ENCODE measurements around the gene UBE2H.
"Not testable (repeated sequence)": the region's sequence is repeated elsewhere in the genome, so short reads cannot be mapped to it uniquely, and the experiment has no call there.

The UBE2H gene

GRCh38 chr7:129864042-129864441, 88.7 kb downstream of the UBE2H start:
- no peak for DNase-seq
- Mint-ChIP-seq H3K27me3 (no peaks in the 10 kb centered on the region), H3K36me3 (peaks cover 1% of the 10 kb centered on the region), H3K9me3 (no peaks in the 10 kb centered on the region), H3K4me1 (peaks cover 26% of the 10 kb centered on the region), H3K4me3 (no peak overlapping the region), H3K27ac (no peak overlapping the region)
- CTCF ChIA-PET: no interaction called here

- CTCF ChIA-PET: no interaction called here
- Mint-ChIP-seq H3K4me3 (no peak overlapping the region), H3K36me3 (peaks cover 1% of the 10 kb centered on the region), H3K4me1 (peaks cover 27% of the 10 kb centered on the region), H3K9me3 (no peaks in the 10 kb centered on the region), H3K27me3 (no peaks in the 10 kb centered on the region), H3K27ac (no peak overlapping the region)
- no peak for DNase-seq
These were observed 90.1 kb downstream of the UBE2H start for GRCh38 chr7:129862682-129863081.

DNA sequence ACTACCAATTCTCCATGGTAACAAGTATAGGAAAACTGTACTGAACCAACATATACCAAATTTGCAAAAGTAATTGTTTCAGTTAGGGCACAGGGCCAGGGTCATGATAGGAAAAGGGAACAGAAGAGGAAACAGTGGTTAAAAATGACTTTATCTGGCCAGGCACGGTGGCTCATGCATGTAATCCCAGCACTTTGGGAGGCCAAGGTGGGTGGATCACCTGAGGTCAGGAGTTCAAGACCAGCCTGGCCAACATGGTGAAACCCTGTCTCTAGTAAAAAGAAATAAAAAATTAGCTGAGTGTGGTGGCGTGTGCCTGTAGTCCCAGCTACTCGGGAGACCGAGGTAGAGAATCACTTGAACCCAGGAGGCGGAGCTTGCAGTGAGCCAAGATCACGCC, 92.0 kb downstream of the UBE2H start:
- H3K27me3 Mint-ChIP-seq, H3K9me3 Mint-ChIP-seq, DNase-seq, H3K27ac Mint-ChIP-seq, H3K36me3 Mint-ChIP-seq, CTCF ChIA-PET, H3K4me3 Mint-ChIP-seq: not testable (repeated sequence)
- peaks cover 27% of the 10 kb centered on the region for H3K4me1 Mint-ChIP-seq

GRCh38 chr7:129859183-129859582, 93.6 kb downstream of the UBE2H start:
- no peak overlapping the region for H3K4me3 Mint-ChIP-seq
- CTCF ChIA-PET: no interaction called here
- H3K36me3 Mint-ChIP-seq: peaks cover 9% of the 10 kb centered on the region
- no peaks in the 10 kb centered on the region for H3K9me3 Mint-ChIP-seq
- H3K27ac Mint-ChIP-seq: no peak overlapping the region
- H3K27me3 Mint-ChIP-seq: no peaks in the 10 kb centered on the region
- peaks cover 31% of the 10 kb centered on the region for H3K4me1 Mint-ChIP-seq
- no peak for DNase-seq

GRCh38 chr7:129858490-129858889, 94.3 kb downstream of the UBE2H start:
- DNase-seq: no peak
- Mint-ChIP-seq H3K36me3 (peaks cover 9% of the 10 kb centered on the region), H3K4me3 (no peak overlapping the region), H3K4me1 (peaks cover 38% of the 10 kb centered on the region), H3K27me3 (no peaks in the 10 kb centered on the region), H3K9me3 (no peaks in the 10 kb centered on the region), H3K27ac (no peak overlapping the region)
- CTCF ChIA-PET: no interaction called here

GRCh38 chr7:129857313-129857712, 95.4 kb downstream of the UBE2H start:
- Mint-ChIP-seq H3K27ac (no peak overlapping the region), H3K4me1 (peaks cover 38% of the 10 kb centered on the region), H3K36me3 (peaks cover 9% of the 10 kb centered on the region), H3K27me3 (no peaks in the 10 kb centered on the region), H3K9me3 (no peaks in the 10 kb centered on the region), H3K4me3 (no peak overlapping the region)
- no peak for DNase-seq
- CTCF ChIA-PET: no interaction called here

- Mint-ChIP-seq H3K36me3 (peaks cover 7% of the 10 kb centered on the region), H3K4me3 (no peak overlapping the region), H3K9me3 (no peaks in the 10 kb centered on the region), H3K27ac (no peak overlapping the region), H3K27me3 (no peaks in the 10 kb centered on the region), H3K4me1 (peaks cover 32% of the 10 kb centered on the region)
- no peak for DNase-seq
- CTCF ChIA-PET: no interaction called here
These were observed 96.6 kb downstream of the UBE2H start for GRCh38 chr7:129855935-129856717.

GRCh38 chr7:129855234-129855673, 97.5 kb downstream of the UBE2H start:
- no peaks in the 10 kb centered on the region for H3K9me3 Mint-ChIP-seq
- no peak for DNase-seq
- CTCF ChIA-PET: no interaction called here
- H3K27ac Mint-ChIP-seq: no peak overlapping the region
- no peaks in the 10 kb centered on the region for H3K27me3 Mint-ChIP-seq
- no peak overlapping the region for H3K4me3 Mint-ChIP-seq
- peaks cover 7% of the 10 kb centered on the region for H3K36me3 Mint-ChIP-seq
- peaks cover 28% of the 10 kb centered on the region for H3K4me1 Mint-ChIP-seq

DNA sequence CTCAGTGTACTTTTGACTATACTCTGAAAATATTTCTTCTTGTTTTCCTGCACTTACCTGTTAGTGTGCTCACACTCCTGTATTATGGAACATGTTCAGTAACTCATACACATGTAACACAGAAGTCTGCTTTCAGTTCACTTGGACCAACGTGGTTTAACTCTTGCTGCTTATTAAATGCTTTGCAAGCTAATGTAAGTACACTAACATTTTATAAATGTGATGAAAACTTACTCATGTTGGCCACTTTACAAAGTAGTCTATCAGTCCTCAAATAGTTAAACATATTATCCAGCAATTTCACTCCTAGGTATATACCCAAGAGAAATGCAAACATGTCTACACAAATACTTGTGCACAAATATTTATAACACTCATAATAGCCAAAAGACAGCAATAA, 98.4 kb downstream of the UBE2H start:
- H3K36me3 Mint-ChIP-seq: peaks cover 7% of the 10 kb centered on the region
- H3K4me1 Mint-ChIP-seq: peaks cover 21% of the 10 kb centered on the region
- H3K27me3 Mint-ChIP-seq: no peaks in the 10 kb centered on the region
- no peaks in the 10 kb centered on the region for H3K9me3 Mint-ChIP-seq
- H3K27ac Mint-ChIP-seq: no peak overlapping the region
- DNase-seq: no peak
- no peak overlapping the region for H3K4me3 Mint-ChIP-seq
- CTCF ChIA-PET: no interaction called here

DNA sequence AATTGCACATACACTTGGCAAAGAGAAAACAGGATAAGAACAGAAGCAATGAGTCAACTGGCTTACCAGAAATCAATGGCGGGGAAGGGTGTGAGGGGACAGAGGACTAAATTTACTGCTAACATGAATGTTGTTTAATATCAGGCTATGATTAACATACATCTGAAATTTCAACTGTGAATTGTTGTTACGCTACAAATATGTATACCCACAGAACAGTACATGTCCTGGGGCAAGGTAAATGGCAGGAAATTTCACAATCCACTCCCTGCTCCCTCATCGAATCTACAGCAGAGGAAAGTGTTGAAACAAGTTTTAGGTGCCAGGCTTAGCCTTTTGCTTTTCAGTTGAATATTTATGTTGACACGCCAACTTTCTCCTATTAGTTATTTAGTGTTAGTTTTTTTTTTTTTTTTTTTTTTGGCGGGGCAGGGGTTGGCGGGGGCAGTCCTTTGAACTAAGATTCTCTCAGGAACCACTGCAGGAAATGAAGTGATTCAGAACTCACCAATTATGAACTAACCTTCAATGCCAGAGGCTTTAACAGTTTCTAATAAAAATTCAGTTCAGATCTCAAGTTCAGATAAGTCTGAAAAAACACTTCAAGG, 99.0 kb downstream of the UBE2H start:
- Mint-ChIP-seq H3K27me3 (no peaks in the 10 kb centered on the region), H3K9me3 (no peaks in the 10 kb centered on the region), H3K4me3 (no peak overlapping the region), H3K27ac (no peak overlapping the region), H3K4me1 (peaks cover 15% of the 10 kb centered on the region), H3K36me3 (peaks cover 7% of the 10 kb centered on the region)
- DNase-seq: no peak
- CTCF ChIA-PET: no interaction called here

DNA sequence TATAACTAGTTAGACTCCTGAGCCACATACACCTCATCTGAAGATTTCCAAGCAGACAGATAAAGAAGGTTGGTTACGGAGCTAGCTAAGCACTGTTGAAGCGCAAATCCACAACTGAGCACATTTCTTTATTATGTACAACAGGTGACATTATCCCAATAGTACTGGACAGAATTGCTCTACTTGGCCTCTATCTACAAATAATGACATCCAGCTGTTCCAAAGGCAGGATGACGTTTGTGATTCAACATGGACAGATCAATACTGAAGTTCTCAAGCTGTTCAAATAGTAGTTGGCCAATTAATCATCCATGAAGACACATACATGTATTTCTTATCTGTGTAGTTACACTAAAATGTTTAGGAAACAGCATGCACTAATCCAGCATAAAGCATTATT, 101.0 kb downstream of the UBE2H start:
- CTCF ChIA-PET: no interaction called here
- no peak overlapping the region for H3K4me3 Mint-ChIP-seq
- no peaks in the 10 kb centered on the region for H3K9me3 Mint-ChIP-seq

DNA sequence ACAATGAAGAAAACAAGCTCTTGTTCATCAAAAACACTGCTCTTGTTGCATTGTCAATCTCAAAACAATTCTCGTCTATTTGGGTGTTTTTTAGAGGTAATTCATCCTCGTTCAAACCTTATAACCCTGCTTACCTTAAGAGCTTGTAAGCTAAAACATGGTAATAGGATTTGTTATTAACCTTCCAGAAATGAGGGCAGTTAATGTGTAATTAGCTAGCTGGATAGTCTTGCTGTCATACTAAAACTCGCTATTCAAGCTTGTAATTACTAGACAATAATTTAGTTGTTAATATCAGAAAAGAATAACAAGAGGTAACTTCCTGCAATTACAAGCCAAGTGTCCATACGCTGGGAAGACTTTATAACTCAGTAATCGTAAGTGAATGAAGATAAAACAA, 101.6 kb downstream of the UBE2H start:
- Mint-ChIP-seq H3K27me3 (no peaks in the 10 kb centered on the region), H3K4me3 (no peak overlapping the region), H3K36me3 (peaks cover 9% of the 10 kb centered on the region), H3K27ac (no peak overlapping the region), H3K9me3 (no peaks in the 10 kb centered on the region), H3K4me1 (peaks cover 25% of the 10 kb centered on the region)
- DNase-seq: no peak
- CTCF ChIA-PET: no interaction called here

More for the DNA sequence above, 101.0 kb downstream of the UBE2H start:
- no peak for DNase-seq
- Mint-ChIP-seq H3K27me3 (no peaks in the 10 kb centered on the region), H3K36me3 (peaks cover 10% of the 10 kb centered on the region), H3K27ac (no peak overlapping the region), H3K4me1 (peaks cover 21% of the 10 kb centered on the region)

- no peak for DNase-seq
These were observed 104.3 kb downstream of the UBE2H start for GRCh38 chr7:129848436-129848835.

GRCh38 chr7:129845972-129846327, 106.8 kb downstream of the UBE2H start:
- Mint-ChIP-seq H3K9me3 (no peaks in the 10 kb centered on the region), H3K27ac (no peak overlapping the region), H3K36me3 (peaks cover 13% of the 10 kb centered on the region), H3K4me3 (no peak overlapping the region), H3K27me3 (no peaks in the 10 kb centered on the region), H3K4me1 (peaks cover 44% of the 10 kb centered on the region)
- DNase-seq: no peak
- CTCF ChIA-PET: no interaction called here

More at GRCh38 chr7:129848436-129848835, 104.3 kb downstream of the UBE2H start:
- Mint-ChIP-seq H3K4me3 (no peak overlapping the region), H3K27ac (no peak overlapping the region), H3K9me3 (no peaks in the 10 kb centered on the region), H3K27me3 (no peaks in the 10 kb centered on the region), H3K36me3 (peaks cover 10% of the 10 kb centered on the region), H3K4me1 (peaks cover 36% of the 10 kb centered on the region)
- CTCF ChIA-PET: no interaction called here

- peaks cover 13% of the 10 kb centered on the region for H3K36me3 Mint-ChIP-seq
- CTCF ChIA-PET: interaction anchor here (0.7 kb wide), 1 partner anchor 26 kb away, joined by 3 read pairs; no protein-coding TSS in a partner anchor
- H3K27me3 Mint-ChIP-seq: no peaks in the 10 kb centered on the region
- DNase-seq: no peak
- no peaks in the 10 kb centered on the region for H3K9me3 Mint-ChIP-seq
- no peak overlapping the region for H3K27ac Mint-ChIP-seq
- H3K4me1 Mint-ChIP-seq: peaks cover 47% of the 10 kb centered on the region
- H3K4me3 Mint-ChIP-seq: no peak overlapping the region
These were observed 107.4 kb downstream of the UBE2H start for GRCh38 chr7:129845178-129845971.
